Posterior vena cava (tissue), 2 donors: ENCODE results near the gene BARX2. TPM values are rescaled to one million over a fixed set of nuclear protein-coding genes. Genes with fewer than 3 reads are reported as not detected.
A peak's percentile ranks its signal among the peaks of the same experiment; 100 is the strongest.

Source experiments
- DNase-seq: peaks from one replicate; pipeline ENCODE4 v3.0.0-alpha.2; 2020; ENCODE audit warnings: low spot score
- intact Hi-C, 2 donors: fragments of 100-400 bp; cut with DNase I; formaldehyde crosslinking; loops; one replicate each; pipeline versions ENCODE4 v1.14.1 to v1.14.2; 2022 to 2023
- total RNA-seq, 2 donors: library from RNA; stranded (reverse); fragmentation: NEBNext Ultra II Directional; extraction: Animal tissue kit (Norgen Biotek cat#: 25700); gene quantifications; one replicate each; pipeline ENCODE4 v1.2.1, GENCODE V29; 2021
- donor health status: DM: yes; HTN: yes; CAD: no.
- donor health status: DM: yes; HTN: yes; CAD: no.

BARX2 gene
- total RNA-seq, 2 donors from 2014 or later, result not detected

- intact Hi-C loops, result no loop called here
- DNase-seq, result peak; percentile 44
These were observed 83.3 kb downstream of the BARX2 start for GRCh38 chr11:129458756-129459535.

GRCh38 chr11:129460714-129461113 is 85.1 kb downstream of the BARX2 start:
- intact Hi-C loops, result no loop called here
- no peak for DNase-seq

GRCh38 chr11:129484068-129484467 is 108.4 kb downstream of the BARX2 start:
- DNase-seq, result no peak
- intact Hi-C loops, result no loop called here

- intact Hi-C loops, result no loop called here
- no peak for DNase-seq
These were observed 113.6 kb downstream of the BARX2 start for GRCh38 chr11:129489249-129489648.

- no peak for DNase-seq
- intact Hi-C loops, result no loop called here
These were observed 114.4 kb downstream of the BARX2 start for GRCh38 chr11:129490004-129490403.

- no peak for DNase-seq
- intact Hi-C loops, result no loop called here
These were observed 118.1 kb downstream of the BARX2 start for GRCh38 chr11:129493746-129494145.

Other genes with a start within 250 kb of the BARX2 start
- 10 to 100 TPM in 1 of 2 donors, 1 to 10 TPM in 1; 9.9 to 14.5 TPM for gene ARHGAP32, start 183.5 kb upstream of the BARX2 start, total RNA-seq